AG08395 (cell line): ENCODE measurements around the gene ACOT11.

Source experiments
- DNase-seq: peaks from one replicate; pipeline ENCODE4 v3.0.0; 2012; ENCODE audit warnings: mixed read lengths, low spot score

Gene ACOT11

DNA sequence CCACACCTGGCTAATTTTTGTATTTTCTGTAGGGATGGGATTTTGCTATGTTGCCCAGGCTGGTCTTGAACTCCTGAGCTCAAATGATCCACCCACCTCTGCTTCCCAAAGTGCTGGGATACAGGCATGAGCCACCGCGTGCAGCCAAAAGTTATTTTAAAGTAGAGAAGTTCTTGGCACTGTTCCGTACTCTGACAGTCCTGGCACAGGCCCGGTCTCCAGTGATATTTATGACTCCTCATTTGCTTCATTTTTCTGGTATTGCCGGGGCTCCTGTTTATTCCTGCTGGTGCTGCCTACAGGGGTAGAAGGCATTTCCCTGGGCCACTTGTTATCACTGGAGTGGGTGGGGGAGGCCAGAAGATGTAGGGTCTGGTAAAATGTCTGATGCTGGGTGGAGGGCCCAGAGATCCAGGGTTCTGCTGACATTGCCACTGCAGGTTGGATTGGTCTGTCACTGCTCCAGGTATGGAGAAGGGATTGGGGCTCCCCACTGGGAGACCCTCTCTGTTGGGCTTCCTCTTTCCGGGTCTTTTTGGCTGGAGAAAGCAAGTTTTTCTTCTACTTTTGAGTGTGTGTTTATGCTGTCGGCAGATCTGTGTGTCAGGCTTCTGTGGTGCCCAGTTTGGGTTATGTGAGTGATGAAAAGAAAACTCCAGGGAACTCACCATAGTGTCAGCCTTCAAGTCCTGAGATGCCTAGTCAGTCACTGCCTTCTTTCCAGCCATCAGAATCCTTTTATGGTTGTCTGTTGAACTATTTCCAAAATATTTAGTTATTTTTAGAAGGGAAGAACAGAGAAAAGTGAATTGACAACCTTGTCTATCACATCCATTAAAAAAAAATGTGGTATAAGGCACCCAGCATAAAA lies 98.0 kb downstream of the ACOT11 start:
- DNase-seq, result no peak

DNA sequence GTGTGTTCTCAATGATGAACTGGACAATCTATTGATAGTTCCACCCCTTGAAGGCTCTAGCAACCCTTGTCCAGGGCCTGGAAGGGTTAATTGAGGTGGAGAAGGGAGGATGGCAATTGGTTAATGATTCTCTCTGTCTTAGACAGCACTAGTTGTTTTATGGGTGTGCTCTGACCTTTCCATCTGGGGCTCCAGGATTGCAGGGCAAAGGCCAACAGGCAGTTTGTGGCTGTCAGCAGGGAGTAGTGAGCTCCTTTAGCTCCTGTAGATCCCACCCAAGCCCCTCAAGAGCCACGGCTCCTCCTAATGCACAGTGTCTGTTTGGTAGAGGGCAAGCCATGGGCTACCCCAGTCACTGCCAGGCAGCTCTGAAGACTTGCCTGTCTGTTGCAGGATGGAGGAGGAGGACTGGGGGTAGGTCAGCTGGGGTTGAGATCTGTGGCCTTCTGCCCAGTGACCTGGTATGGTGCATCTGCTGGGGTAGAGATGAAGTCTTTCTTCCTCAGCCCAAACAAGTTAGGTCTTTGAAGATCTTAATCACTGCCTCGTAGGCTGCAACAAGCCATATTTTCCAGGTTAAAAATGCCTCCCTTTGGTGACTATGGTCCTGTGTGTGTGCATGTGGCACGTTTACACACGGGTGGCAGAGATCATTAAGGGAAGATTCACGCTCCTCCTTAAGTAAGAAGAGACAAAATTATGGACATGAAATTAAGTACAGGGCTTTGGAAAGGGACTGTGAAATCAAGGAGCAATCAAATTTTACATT lies 101.3 kb downstream of the ACOT11 start:
- no peak for DNase-seq

DNA sequence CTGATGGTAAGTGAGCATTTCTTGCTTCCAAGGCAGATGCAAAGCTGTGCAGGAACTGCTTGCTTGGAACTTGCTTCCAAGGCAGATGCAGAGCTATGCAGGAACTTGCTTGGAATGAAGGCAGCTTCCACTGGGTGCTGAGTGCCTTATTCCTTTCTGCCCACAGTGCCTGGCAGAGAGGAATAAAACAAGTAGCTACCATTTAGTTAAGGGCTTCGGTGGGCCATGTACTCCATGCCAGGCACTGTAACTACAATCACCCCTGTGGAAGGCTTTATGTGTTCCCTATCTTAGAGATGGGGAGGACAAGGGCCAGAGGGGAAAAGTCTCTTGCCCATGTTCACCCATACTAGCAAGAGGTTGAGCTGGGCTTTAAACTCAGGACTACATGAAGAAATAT lies 101.9 kb downstream of the ACOT11 start:
- DNase-seq, result no peak

DNA sequence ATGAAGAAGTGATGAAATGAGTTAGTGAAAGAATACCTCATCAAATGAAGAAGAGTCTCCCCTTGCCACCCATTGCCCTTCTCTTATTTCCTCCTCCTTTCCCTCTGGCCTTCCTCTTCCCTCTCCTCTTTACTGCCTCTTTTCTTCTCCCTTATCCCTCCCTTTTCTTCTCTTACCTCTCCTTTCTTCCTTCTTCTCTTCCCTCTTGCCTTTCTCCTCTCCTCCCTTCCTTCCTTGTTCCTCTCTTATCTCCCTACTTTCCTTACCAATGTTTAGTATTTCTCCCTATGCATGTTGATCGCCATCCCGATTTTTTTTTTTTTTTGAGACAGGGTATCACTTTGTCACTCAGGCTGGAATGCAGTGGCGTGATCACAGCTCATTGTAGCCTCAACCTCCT lies 102.4 kb downstream of the ACOT11 start:
- no peak for DNase-seq

DNA sequence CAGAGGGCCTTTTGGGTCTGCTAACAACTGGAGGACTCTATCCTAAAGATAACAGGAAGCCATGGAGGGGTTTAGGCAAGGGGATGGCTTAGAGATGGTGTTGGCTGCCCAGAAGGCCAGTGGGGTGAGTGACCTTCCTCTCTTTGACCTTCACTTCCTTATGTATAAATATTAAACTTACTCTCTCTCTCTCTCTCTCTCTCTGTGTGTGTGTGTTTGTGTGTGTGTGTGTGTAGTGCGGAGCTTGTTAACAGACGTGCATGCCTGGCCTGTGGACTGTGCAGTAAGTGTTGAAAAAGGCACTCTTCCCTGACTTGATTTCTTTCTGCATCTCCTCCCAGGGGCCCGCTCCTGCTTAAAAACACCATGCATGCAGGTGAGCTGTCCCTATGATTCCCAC lies 103.6 kb downstream of the ACOT11 start:
- DNase-seq, result no peak

DNA sequence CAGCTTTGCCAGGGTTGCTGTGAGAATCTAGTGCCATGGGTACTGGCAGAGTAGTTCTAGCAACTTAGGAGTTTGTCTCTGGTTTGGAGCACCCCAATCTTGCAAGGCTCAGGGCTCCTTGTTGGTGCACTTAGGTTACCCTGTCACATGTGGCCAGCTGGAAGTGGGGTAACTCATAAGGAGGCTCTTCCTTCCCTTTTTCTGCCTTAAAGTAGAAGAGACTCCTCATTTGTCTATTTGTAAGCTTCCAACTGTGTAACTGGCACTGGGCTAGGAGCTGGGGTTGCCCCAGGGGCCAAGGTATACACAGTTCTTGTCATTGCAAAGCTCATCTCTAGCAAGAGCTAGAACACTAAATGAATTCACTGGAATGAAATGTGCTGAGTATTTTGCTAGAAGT lies 104.1 kb downstream of the ACOT11 start:
- DNase-seq, result no peak

DNA sequence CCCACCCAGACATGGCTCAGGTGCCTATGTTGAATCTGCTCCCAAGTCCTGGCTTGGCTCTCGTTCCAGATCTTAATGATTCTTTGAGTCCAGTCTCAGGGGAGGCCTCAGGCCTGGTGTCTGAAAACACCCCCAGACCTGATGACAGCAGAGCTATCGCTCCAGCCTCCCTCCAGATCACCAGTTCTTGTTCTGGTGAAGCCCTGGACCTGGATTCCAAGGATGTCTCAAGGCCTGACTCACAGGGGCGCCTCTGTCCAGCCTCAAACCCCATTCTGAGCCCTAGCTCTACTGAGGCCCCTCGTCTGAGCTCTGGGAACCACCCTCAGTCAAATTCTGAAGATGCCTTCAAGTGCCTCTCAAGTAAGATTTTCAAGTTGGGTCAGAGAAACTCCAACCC lies 105.0 kb downstream of the ACOT11 start:
- peak; percentile 48 for DNase-seq

DNA sequence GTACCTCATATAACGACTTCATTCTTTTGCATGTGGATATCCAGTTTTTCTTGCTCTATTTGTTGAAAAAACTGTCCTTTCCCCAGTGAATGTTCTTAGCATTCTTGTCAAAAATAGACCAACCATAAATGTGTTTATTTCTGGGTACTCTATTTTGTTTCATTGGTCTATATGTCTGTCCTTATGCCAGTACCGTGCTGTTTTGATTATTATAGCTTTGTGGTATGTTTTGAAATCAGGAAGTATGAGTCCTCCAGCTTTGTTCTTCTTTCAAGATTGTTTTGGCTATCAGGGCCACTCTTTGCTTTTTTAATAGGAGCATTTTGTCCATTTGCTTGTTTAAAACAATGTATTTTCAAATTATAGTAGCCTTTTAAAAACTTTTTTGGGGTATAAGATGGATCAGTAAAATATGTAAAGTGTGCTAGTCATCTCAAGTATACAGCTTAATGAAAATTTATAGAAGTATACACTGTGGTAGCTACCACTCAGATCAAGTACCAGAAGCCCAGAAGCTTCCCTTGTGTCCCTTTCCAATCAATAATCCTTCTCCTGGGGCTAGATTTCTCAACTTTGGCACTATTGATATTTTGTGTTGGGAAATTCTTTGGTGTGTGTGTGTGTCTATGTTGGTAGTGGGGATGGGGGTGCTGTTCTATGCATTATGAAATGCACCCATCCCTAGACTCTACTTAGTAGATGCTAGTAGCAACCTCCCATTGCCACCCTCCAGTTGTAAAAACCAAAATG lies 110.3 kb downstream of the ACOT11 start:
- no peak for DNase-seq
